Astrocyte of the spinal cord (primary cell): ENCODE measurements around the gene SNX32.
"Not testable (repeated sequence)": the region's sequence is repeated elsewhere in the genome, so short reads cannot be mapped to it uniquely, and the experiment has no call there.

ENCODE experiments used
- DNase-seq: peaks from one replicate; pipeline ENCODE4 v3.0.0; 2011; ENCODE audit warnings: low read depth, low spot score
- H3K4me3 ChIP-seq: 2 replicates; pipeline ENCODE4 v1.5.1; 2011; ENCODE audit warnings: low read depth, mild to moderate bottlenecking, low read length, moderate library complexity
- CTCF ChIP-seq: IDR thresholded peaks from 2 replicates; pipeline ENCODE4 v1.5.1; 2012; ENCODE audit warnings: low read depth, mild to moderate bottlenecking, low read length, inconsistent platforms
- in situ Hi-C: cut with HindIII; loops from 2 replicates; pipeline ENCODE4 v1.10.0; 2017; ENCODE audit warnings: low sequenced_read_pairs

SNX32 gene

DNA sequence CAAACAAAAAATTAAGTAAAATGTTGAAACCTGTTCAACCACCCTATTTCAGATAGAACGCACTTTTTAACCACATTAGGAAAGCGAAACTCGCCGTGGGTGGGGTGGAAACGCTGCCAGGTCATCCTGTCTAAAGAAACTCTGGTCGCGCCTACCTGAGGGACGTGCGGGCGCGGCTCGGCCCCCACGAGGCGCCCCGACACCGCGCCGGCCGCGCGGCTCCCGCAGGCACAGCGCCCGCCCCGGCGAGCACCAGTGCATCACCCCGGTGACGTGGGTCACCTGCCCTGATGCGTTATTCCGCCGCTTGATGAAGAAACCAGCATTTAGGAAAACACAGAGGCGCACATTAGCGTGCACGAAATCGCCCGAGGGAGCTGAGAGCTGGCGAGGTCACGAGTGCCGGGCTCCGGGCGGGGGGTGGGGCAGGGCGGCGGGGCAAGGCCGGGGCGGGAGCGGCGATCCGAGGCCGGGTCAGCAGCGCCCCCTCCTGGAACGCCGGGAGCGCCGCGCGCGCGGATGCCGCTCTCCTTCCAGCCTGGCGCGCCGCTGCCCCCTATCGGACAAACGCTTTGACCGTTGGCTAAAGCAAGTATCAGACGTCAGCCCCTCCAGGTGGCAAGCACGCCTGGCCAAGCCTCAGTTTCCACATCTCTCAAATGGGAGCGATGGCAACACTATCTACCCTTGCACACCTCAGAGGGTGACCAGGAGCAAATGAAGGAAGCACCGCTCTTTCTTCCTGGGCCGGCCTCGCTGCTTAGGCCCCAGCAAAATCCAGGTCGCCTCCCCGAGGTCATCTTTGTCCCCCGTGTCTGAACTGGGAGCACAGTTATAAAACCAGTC lies 15.7 kb upstream of the SNX32 start:
- peak overlapping the region; percentile 53 for H3K4me3 ChIP-seq
- in situ Hi-C loops: no loop called here
- peak; percentile 95 for TF ChIP-seq CTCF
- peak; percentile 85 for DNase-seq

DNA sequence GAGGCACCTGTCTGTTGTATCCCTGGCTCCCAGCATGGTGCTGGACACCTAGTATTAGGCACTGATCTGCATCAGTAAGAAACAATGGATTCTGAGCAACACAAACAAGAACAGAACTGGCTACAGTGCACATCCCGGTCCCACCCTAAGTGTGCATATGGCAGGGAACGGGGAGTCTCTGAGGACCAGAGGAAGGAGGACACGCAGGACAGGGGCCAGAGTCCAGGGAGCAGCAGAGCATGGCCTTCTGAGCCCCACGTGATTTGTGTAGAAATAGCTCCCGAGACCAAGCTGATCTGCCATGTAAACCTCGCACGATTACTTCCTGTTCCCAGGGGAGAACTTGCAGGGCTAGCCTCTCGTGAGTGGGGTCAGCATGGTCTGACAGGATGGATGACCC lies 12.7 kb upstream of the SNX32 start:
- no peak for TF ChIP-seq CTCF
- DNase-seq: no peak
- in situ Hi-C loops: no loop called here
- no peak overlapping the region for H3K4me3 ChIP-seq

- no peak overlapping the region for H3K4me3 ChIP-seq
- in situ Hi-C loops: no loop called here
- TF ChIP-seq CTCF: no peak
- no peak for DNase-seq
Observed at GRCh38 chr11:65822776-65823528, 10.8 kb upstream of the SNX32 start.

- no peak for DNase-seq
- in situ Hi-C loops: no loop called here
- no peak overlapping the region for H3K4me3 ChIP-seq
- TF ChIP-seq CTCF: no peak
Observed at GRCh38 chr11:65826984-65827735, 6.6 kb upstream of the SNX32 start.

DNA sequence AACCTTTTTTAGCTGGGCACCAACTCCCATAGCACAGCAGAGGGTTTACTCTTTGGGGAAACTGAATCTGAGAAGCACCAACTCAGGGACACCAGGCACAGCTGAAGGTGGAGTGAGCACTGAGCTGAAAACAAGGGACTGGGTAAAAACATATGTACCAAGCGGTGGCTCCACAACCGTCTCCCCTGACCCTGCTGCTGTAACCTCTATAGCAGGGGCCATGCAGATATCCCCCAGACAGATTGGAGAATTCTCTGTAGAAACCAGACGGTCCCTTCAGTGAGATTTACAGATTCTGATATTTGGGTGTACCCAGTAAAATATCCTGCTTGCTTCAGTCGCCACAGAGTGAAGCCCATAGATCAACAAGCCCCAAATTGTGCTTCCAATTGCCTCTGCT lies 4.3 kb upstream of the SNX32 start:
- in situ Hi-C loops: no loop called here
- no peak overlapping the region for H3K4me3 ChIP-seq
- no peak for DNase-seq
- TF ChIP-seq CTCF: no peak

GRCh38 chr11:65832231-65832630 lies 1.5 kb upstream of the SNX32 start:
- DNase-seq, H3K4me3 ChIP-seq, in situ Hi-C loops: not testable (repeated sequence)

DNA sequence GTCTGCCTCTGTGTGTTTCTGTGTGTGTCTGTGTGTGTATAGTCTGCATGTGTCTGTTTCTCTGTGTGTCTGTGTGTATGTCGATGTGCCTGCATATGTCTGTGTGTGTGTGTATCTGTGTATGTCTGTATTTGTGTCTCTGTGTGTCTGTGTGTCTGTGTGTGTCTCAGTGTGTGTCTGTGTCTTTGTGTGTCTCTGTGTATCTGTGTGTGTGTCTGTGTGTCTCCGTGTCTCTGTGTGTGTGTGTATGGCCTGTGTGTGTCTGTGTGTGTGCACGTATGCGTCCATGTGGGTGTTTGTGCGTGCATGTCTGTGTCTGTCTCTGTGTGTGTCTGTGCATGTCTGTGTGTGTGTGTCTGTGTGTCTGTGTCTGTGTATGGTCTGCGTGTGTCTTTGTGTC lies 439 bp downstream of the SNX32 start:
- in situ Hi-C loops: no loop called here
- peak overlapping the region; percentile 52 for H3K4me3 ChIP-seq
- TF ChIP-seq CTCF: no peak
- DNase-seq: no peak
